Endothelial cell of umbilical vein (primary cell): ENCODE measurements around the gene CAMK2D. TPM values are rescaled to one million over a fixed set of nuclear protein-coding genes. Genes with fewer than 3 reads are reported as not detected.

Experiments
- BruUV-seq: library from RNA; stranded (reverse); fragments of 400-500 nt; replicated peaks from 2 replicates; lab custom pipeline; 2021; lab: Mats Ljungman, UMichigan
- CTCF ChIA-PET: fragments of 300-600, 350-600 bp; sonication (Branson Sonifier 250); formaldehyde crosslinking; loops from one replicate; lab custom pipeline; 2021; ENCODE audit warnings: antibody characterized with exemption, inconsistent platforms; lab: Charles Lee
- POLR2A ChIA-PET: fragments of 300-600, 350-600 bp; sonication (Branson Sonifier 250); formaldehyde crosslinking; loops from one replicate; lab custom pipeline; 2021; ENCODE audit warnings: antibody characterized with exemption, inconsistent platforms; lab: Charles Lee
- DNase-seq: peaks from one replicate; pipeline ENCODE4 v3.0.0-alpha.2; 2011; ENCODE audit warnings: low read depth, low spot score
- FAIRE-seq: peaks from 2 replicates; lab custom pipeline; 2011; peaks lifted over from hg19 to GRCh38; lab: Jason Lieb, UNC
- H2AFZ ChIP-seq: 2 replicates; pipeline ENCODE4 v1.6.0; 2012; ENCODE audit warnings: low read depth, low read length, control low read depth, inconsistent platforms
- H3K27ac ChIP-seq: 2 replicates; pipeline ENCODE4 v1.5.1; 2011; ENCODE audit warnings: low read depth, mild to moderate bottlenecking, control low read depth, low read length, moderate library complexity; ENCODE audit not compliant: insufficient read depth
- H3K27me3 ChIP-seq, 2 experiments: 2 replicates each; pipeline versions ENCODE4 v1.6.0 to v1.6.1; 2011; ENCODE audit warnings: low read length in 2 of 2, mixed read lengths in 1 of 2; ENCODE audit not compliant: control insufficient read depth in 2 of 2, insufficient read depth in 2 of 2
- H3K36me3 ChIP-seq, 2 experiments: 2 replicates in 1 of 2; 3 replicates in 1 of 2; pipeline ENCODE4 v1.5.1; 2011; ENCODE audit warnings: low read length in 2 of 2, mild to moderate bottlenecking in 1 of 2, moderate library complexity in 1 of 2; ENCODE audit not compliant: control insufficient read depth in 2 of 2, insufficient read depth in 2 of 2; ENCODE audit errors: extremely low read depth in 1 of 2
- H3K4me1 ChIP-seq: 3 replicates; pipeline ENCODE4 v1.5.1; 2011; ENCODE audit warnings: mild to moderate bottlenecking, low read length; ENCODE audit not compliant: control insufficient read depth, insufficient read depth; ENCODE audit errors: extremely low read depth
- H3K4me2 ChIP-seq: 2 replicates; pipeline ENCODE4 v1.6.1; 2011; ENCODE audit warnings: low read length, control low read depth, mixed read lengths; ENCODE audit not compliant: insufficient read depth
- H3K4me3 ChIP-seq, 3 experiments: fragments of 200-600 bp in 1 of 3; sonication (generic), shearing (Covaris generic) in 1 of 3; replicated peaks in 1 of 3; 2 replicates each; pipeline ENCODE4 v1.5.1; 2011 to 2016; ENCODE audit warnings: control low read depth in 3 of 3, low read length in 3 of 3, mild to moderate bottlenecking in 2 of 3, inconsistent platforms in 1 of 3, low read depth in 1 of 3, moderate library complexity in 1 of 3; ENCODE audit not compliant: insufficient read depth in 1 of 3
- H3K79me2 ChIP-seq: 2 replicates; pipeline ENCODE4 v1.6.0; 2012; ENCODE audit warnings: low read length, inconsistent platforms; ENCODE audit not compliant: control insufficient read depth, insufficient read depth
- H3K9ac ChIP-seq: replicated peaks from 2 replicates; pipeline ENCODE3; 2011; ENCODE audit warnings: low read length, control low read depth; ENCODE audit not compliant: insufficient read depth; ENCODE audit errors: extremely low read depth
- H3K9me1 ChIP-seq: replicated peaks from 3 replicates; pipeline ENCODE4 v1.6.0; 2011; ENCODE audit warnings: mild to moderate bottlenecking, low read length; ENCODE audit not compliant: control insufficient read depth, insufficient read depth; ENCODE audit errors: extremely low read depth
- H3K9me3 ChIP-seq: replicated peaks from 2 replicates; pipeline ENCODE4 v1.5.1; 2012; ENCODE audit warnings: low read length, inconsistent platforms; ENCODE audit not compliant: control insufficient read depth, insufficient read depth
- H4K20me1 ChIP-seq: replicated peaks from 2 replicates; pipeline ENCODE3; 2011; ENCODE audit warnings: mild to moderate bottlenecking, low read length; ENCODE audit not compliant: control insufficient read depth, insufficient read depth; ENCODE audit errors: extremely low read depth
- EZH2 ChIP-seq: IDR thresholded peaks from 2 replicates; pipeline ENCODE4 v1.6.1; 2012; ENCODE audit warnings: borderline replicate concordance, low read depth, mild to moderate bottlenecking, moderate library complexity, low read length, inconsistent platforms; ENCODE audit not compliant: severe bottlenecking
- FOS ChIP-seq: IDR thresholded peaks from 2 replicates; pipeline ENCODE4 v1.6.1; 2011; ENCODE audit warnings: mild to moderate bottlenecking, low read length, moderate library complexity, borderline replicate concordance; ENCODE audit not compliant: insufficient read depth
- GATA2 ChIP-seq: IDR thresholded peaks from 2 replicates; pipeline ENCODE4 v1.7.0; 2011; ENCODE audit warnings: low read depth, mild to moderate bottlenecking, moderate library complexity, mixed read lengths, low read length; ENCODE audit not compliant: insufficient read length, insufficient read depth
- JUN ChIP-seq: IDR thresholded peaks from 2 replicates; pipeline ENCODE4 v1.6.1; 2011; ENCODE audit warnings: borderline replicate concordance, low read depth; ENCODE audit not compliant: insufficient read length, insufficient read depth
- MAX ChIP-seq: IDR thresholded peaks from 2 replicates; pipeline ENCODE4 v1.6.1; 2011; ENCODE audit not compliant: insufficient read depth, insufficient read length
- MYC ChIP-seq: IDR thresholded peaks from one replicate; pipeline ENCODE4 v1.6.1; 2011; ENCODE audit warnings: mild to moderate bottlenecking, low read depth, low read length
- POLR2A ChIP-seq: IDR thresholded peaks from 2 replicates; pipeline ENCODE4 v1.6.1; 2012; ENCODE audit warnings: low read depth, mild to moderate bottlenecking, control low read depth, low read length
- POLR2AphosphoS5 ChIP-seq: IDR thresholded peaks from 2 replicates; pipeline ENCODE4 v1.6.1; 2012; ENCODE audit warnings: low read depth, mild to moderate bottlenecking, control low read depth, low read length, moderate library complexity; ENCODE audit not compliant: insufficient read depth
- dilution Hi-C: fragments of 300-500 bp; cut with MboI; formaldehyde crosslinking; loops from one replicate; pipeline ENCODE4 v1.15.0; 2019; ENCODE audit warnings: low sequenced_read_pairs; ENCODE audit not compliant: extremely low pct_ligation_motif_present
- intact Hi-C: fragments of 100-400 bp; cut with micrococcal nuclease; formaldehyde crosslinking; loops from one replicate; pipeline ENCODE4 v1.10.0; 2022
- polyA plus RNA-seq, 4 experiments: library from polyadenylated mRNA; depleted of rRNA in 3 of 4; stranded (reverse) in 3 of 4; unstranded in 1 of 4; fragments of >200 nt; gene quantifications; 2 replicates each; pipeline versions ENCODE4 v1.2.1 to v1.2.3, GENCODE V29; 2011 to 2012; ENCODE audit warnings: missing spikeins in 1 of 4
- total RNA-seq: library from RNA; stranded (reverse); gene quantifications from 2 replicates; pipeline ENCODE4 v1.2.3, GENCODE V29; 2021
- TF ChIP-seq, protein P1 (sequence below), 2 donors: IDR thresholded peaks; 1 replicate in 1 of 2; 2 replicates in 1 of 2; pipeline ENCODE4 v1.5.1; 2011; ENCODE audit warnings: low read length in 2 of 2, mild to moderate bottlenecking in 2 of 2, moderate library complexity in 2 of 2, control low read depth in 1 of 2, inconsistent platforms in 1 of 2, low read depth in 1 of 2; ENCODE audit not compliant: insufficient read depth in 1 of 2; ENCODE audit errors: extremely low read depth in 1 of 2

Gene CAMK2D
- total and polyA plus RNA-seq, 2 donors (not counting 3 experiments of a cell fraction or from before 2014, with no cell fraction given): 10.4 to 30.7 TPM

DNA sequence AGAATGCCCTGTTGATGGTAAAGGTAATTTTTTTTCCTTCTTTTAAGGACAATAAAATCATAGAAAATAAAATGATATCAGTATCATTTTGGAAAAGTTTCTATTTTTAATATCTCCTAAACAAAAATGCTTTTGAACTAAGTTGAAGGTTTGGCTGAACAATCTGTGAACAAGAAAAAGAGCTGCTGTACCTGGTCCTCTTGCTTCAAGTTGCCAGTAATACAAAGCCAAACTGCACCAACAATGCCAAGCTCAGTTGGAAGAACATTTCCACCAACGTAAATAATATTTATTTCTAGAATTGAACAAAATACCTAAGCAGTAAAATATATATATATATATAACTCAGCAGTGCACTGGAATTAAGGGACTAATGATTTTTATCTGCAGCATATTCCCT, 132.8 kb downstream of the CAMK2D start:
- H3K27ac ChIP-seq: no peak overlapping the region
- H3K36me3 ChIP-seq: no peaks in the 10 kb centered on the region
- H3K9me1 ChIP-seq: no peaks in the 10 kb centered on the region
- H4K20me1 ChIP-seq: no peaks in the 10 kb centered on the region
- no peak overlapping the region for H3K4me2 ChIP-seq
- no peak overlapping the region for H2AFZ ChIP-seq
- ChIA-PET CTCF (no interaction called here), POLR2A (no interaction called here)
- H3K79me2 ChIP-seq: no peaks in the 10 kb centered on the region
- H3K27me3 ChIP-seq: no peaks in the 10 kb centered on the region
- intact Hi-C loops (no loop called here), dilution Hi-C loops (no loop called here)
- H3K9me3 ChIP-seq: no peaks in the 10 kb centered on the region
- FAIRE-seq: no peak
- no peak for DNase-seq
- H3K9ac ChIP-seq: no peak overlapping the region
- no peak for TF ChIP-seq JUN
- TF ChIP-seq FOS: no peak
- TF ChIP-seq MYC: no peak
- TF ChIP-seq POLR2A: no peak
- TF ChIP-seq, protein P1, sequence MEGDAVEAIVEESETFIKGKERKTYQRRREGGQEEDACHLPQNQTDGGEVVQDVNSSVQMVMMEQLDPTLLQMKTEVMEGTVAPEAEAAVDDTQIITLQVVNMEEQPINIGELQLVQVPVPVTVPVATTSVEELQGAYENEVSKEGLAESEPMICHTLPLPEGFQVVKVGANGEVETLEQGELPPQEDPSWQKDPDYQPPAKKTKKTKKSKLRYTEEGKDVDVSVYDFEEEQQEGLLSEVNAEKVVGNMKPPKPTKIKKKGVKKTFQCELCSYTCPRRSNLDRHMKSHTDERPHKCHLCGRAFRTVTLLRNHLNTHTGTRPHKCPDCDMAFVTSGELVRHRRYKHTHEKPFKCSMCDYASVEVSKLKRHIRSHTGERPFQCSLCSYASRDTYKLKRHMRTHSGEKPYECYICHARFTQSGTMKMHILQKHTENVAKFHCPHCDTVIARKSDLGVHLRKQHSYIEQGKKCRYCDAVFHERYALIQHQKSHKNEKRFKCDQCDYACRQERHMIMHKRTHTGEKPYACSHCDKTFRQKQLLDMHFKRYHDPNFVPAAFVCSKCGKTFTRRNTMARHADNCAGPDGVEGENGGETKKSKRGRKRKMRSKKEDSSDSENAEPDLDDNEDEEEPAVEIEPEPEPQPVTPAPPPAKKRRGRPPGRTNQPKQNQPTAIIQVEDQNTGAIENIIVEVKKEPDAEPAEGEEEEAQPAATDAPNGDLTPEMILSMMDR (IDR thresholded peaks at IDR 0.05; ENCODE audit: extremely low read depth in 1 of 2, insufficient read depth in 1 of 2, low read depth in 1 of 2, low read length in 2 of 2): no peak
- no peak for TF ChIP-seq GATA2
- TF ChIP-seq EZH2: no peak
- TF ChIP-seq POLR2AphosphoS5: no peak
- no peak for TF ChIP-seq MAX
- BruUV-seq: no TSS peak
- H3K4me1 ChIP-seq: no peaks in the 10 kb centered on the region
- no peak overlapping the region for H3K4me3 ChIP-seq
